NCI-H2227 (cell line): ENCODE data around the gene PCSK6.
"Not testable (repeated sequence)": the region's sequence is repeated elsewhere in the genome, so short reads cannot be mapped to it uniquely, and the experiment has no call there.

ENCODE experiments used
- DNase-seq: peaks from one replicate; lab custom pipeline; 2025; ENCODE audit not compliant: unreplicated experiment; lab: John Stamatoyannopoulos, UW

Gene PCSK6

DNA sequence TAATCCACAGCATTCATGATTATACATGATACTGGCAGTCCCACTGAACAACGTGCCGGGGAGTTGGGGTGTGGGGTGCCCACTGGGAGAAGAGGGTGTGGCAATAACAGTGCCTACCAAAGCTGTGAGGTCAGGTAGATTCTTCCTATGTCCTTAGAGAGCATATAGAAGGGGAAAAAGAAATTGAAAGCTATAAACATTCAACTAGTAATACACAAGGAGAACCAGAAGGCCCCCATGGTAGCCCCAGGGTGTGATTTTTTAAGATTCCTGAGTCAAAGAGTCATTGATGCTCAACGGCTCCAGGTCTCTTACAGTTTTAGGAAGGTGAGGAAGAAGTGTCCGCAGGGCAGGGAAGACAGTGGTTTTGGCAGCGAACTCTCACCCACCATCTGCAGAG lies 25.8 kb downstream of the PCSK6 start:
- not testable (repeated sequence) for DNase-seq

- no peak for DNase-seq
Measured at GRCh38 chr15:101463270-101463669, 26.2 kb downstream of the PCSK6 start.

- no peak for DNase-seq
Measured at GRCh38 chr15:101461097-101461496, 28.4 kb downstream of the PCSK6 start.

DNA sequence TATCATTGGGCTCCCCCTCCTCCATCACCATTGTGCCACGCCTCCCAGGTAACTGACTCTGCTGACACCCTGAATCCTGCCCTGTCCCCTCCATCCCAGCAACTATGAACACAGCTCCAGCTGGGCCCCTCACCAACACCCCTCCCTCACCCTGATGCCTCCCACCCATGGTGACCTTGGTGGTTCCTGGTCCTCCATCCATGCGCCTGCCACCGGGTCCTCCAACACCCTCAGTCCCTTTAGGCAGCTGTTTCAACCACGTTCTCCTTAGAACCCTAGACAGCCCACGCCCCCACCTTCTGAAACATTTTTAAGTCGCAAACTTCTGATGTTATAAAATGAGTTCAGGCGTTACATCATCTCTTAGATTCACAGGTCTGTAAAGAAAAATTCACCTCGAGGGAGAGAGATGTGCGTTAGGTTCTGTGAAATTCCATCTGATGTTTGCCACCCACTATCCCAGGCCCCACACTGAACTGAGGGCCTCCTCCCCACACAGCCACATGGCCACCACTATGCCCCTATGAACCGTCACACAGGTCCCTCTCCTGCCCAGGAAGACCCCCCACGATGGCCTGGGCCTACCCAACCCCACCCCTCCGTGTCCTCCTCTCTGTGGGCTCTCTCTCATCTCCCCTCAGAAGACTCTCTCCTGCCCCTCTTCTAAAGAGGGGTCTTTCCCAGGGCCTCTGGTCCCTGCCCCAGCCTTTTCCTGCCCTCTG lies 29.8 kb downstream of the PCSK6 start:
- no peak for DNase-seq

GRCh38 chr15:101458908-101459578 lies 30.5 kb downstream of the PCSK6 start:
- DNase-seq: no peak

DNA sequence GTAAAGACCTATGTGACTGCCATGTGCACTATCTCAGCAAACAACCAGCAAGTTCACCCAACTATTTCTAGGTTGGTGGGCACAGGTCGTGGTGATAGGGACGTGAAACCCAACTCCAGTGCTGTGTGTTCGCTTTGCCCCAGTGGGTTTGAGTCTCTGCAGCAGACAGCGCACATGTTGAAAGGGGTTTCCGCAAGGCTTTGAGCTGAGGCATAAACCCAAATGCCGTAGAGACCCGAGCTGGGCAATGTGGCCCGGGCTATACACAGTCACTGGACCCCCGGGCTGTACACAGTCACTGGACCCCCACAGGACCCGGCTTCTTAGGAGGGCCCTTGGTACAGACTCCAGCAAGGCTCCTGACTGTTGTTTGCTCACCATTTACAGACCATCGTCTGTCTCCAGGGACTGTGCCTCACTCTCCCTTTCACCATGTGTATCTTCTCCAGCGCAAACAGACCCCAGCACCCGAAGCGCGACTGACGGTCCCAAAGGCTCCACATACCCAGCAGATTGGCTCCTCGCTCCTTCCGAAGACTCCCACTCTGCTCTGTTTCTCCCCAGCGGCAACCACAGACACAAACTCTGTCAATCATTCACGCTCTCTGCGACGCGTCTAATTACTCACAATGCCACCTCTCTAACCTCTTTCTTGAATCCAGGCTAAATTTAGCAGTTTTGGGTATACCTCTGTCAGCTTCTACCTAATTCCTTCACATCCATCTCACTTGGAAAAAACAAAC lies 31.2 kb downstream of the PCSK6 start:
- no peak for DNase-seq

DNA sequence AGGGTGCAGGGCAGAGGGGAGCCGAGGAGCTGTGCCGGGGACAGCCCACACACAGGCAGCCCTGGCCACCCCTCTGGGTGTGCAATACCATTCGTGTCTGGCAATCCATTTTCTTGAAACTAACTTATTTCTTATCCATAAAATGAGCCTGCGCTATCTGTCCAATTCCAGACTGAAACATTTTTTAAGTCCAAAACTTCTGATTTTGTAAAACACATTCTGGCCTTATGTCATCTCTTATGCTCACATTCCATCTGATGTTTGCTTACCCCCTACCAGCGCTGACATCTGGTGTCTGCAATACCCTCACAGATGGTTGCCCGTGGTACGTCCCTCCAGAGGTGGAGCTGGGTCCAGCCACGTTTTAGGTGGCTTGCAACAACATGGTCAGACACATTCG lies 31.8 kb downstream of the PCSK6 start:
- no peak for DNase-seq

- DNase-seq: no peak
Measured at GRCh38 chr15:101456057-101456739, 33.3 kb downstream of the PCSK6 start.

DNA sequence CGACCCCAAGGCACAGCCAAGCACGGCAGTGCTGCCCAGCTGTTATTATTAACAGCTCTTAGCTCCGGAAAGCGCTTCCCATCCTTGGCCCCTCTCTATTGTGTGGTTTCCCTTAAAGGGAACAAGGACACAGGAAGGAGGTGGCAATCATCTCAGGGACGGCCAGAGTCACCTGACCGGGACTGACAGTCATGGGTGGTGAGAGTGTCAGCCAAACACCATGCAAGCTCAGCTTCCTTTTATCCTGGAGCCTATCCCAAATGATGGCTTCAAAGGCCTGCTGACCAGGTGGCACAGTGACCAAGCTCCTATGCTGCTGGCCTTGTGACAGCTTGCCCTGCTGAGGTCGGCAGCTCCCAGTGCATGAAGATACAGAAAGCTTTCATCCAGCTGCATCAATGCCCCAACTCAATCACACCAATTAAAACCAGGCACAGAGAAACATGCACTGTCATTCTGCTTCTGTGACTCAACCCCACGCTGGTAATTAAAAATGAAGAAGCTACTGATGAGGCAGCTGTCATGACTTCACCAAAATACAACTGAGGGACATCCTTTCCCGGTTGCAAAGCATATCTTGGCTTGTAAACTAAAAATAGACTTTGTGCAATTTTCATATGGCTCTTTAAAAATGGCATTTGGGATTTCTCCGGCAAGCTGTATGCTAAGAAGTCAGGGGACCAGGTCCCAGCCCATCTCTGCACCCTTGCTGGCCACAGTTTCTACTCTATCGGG lies 34.0 kb downstream of the PCSK6 start:
- no peak for DNase-seq

DNA sequence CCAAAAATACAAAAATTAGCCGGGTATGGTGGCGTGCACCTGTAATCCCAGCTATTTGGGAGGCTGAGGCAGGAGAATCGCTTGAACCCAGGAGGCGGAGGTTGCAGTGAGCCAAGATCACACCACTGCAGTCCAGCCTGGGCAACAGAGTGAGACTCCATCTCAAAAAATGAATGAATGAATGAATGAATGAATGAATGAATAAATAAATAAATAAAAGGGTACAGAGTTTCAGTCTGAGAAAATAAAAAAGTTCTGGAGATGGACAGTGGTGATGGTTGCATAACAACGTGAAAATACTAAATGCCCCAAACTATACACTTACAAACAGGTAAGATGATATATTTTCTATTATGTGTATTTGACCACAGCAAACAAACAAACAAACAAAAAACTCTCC lies 34.7 kb downstream of the PCSK6 start:
- not testable (repeated sequence) for DNase-seq

- DNase-seq: no peak
Measured at GRCh38 chr15:101454365-101454764, 35.1 kb downstream of the PCSK6 start.

DNA sequence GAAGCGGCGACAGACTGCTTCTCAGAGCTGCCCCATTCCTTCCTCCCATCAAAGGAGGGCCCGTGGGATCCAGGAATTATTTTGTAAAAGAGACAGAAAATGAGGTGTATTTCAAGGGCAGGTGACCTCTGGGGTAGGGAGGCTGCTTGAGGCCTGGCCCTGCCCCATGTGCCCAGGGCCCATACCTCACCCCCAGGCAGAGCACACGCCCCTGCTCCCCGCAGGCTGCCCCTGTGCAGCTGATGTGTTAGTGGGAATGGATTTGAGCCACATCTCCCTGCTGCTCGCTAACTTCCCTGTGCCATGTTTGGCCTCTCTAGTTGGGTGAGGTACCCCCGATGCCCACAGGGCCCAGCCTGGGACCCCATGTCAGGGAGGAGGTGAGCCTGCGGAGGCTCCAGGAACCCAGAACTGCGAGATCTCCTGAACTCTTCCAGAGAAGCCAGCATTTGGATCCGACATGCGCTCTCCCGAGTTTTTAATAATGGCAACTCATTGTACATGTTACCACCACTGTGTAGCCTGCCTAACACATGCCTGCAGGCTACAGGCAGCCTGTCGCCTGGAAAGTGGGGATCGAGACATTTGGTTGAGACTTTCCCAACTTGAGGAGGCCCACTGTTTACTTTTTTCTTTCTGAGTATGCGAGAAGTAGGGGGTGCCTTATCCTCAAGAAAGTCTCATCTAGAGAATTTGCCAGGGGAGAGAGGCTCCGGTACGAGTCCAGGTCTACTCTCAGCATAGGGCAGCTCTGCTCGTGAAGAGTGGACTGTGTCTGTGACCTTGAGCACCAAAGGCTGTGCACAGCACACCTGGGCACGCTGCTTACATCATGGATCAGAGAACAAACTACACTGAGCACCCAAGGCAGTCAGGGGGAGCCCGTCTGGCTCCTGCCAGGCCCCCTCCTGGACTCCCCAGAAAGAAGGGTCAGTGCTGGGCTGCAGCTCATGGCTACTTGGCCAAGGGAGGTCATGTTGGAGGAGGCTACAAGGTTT lies 36.1 kb downstream of the PCSK6 start:
- no peak for DNase-seq

- no peak for DNase-seq
Measured at GRCh38 chr15:101452572-101452971, 36.9 kb downstream of the PCSK6 start.

DNA sequence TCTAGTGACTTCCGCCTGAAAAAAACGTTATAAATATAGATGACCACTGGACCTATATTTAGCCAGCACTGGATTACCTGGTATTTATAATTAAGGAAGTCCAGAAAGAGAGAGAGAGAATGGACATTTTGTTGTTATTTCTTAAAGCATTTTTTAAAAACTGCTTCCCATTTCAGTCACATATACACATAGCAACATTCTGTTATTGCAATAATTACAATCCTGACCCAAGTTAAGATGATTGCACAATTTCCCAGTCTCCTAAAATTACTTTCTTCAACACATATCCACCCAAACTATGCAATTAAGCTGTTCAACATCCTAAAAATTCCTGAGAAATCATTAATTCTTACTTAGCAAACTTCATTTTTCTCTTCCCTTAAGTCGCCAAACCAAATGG lies 37.7 kb downstream of the PCSK6 start:
- no peak for DNase-seq

DNA sequence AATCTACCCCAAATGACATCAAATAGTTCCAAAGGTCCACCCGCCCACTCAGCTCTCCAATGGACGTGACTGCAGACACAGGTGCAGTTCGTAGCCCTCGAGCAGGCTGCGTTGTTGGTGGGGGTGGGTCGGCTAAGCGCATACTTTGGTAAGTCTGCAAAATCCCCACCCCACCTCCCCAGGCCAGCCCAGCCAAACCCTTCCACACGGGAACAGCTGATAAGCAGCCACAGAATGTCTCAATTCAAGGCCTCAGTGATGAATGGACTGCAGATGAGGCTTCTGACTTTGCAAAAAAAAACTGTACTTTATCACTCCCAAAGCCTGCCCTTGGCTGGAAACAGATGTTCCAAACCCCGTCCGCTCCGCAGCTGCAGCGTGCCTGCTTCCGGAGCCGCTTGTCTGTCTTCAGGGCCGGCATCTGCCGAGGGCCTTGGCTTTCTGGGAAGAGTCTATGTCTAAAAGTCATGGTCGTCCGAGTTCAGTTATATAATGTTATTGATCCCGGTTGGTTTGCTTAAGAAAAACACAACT lies 38.2 kb downstream of the PCSK6 start:
- DNase-seq: no peak

GRCh38 chr15:101450403-101451265 lies 38.9 kb downstream of the PCSK6 start:
- no peak for DNase-seq

DNA sequence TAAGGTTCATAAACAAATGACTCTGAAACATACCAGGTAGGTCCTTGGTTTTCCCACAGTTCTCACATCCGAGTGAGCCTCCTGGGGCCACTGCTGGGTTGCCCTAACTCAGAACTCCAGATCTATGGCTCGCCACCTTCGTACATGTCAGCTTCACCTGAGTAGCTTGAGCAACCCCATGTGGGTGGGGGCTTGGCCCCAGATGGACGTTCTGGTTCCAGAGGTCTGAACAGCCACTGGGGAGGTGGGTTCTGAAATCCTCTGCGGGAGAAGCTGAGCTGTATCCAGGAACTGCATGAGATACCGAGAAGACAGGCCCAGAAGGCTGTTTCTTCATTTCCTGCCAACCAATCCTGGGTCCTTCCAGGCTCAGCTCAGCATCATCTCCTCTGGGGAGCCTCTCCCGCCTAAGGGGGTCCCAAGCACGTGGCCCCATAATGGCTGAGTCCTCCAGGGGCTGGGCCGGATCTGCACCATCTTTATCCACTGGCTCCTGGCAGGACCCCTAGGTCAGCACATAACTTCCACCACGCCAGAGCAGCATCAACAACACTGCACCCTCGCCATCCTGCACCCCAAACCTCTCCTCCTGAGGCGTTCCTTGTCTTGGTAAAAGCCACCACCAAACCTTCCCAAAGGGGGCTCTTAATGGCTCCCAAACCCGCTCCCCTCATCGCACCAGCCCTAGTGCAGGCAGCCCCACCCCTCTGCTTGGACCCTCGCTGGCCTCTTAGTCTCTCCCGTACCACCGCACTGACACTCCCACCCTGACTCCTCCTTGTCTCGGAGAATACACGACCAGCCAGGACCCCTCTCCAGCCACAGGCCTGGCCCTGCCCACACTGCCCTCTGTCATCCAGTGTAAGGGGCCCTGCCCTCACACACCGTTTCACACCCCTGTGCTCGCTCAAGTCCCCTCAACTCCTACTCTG lies 39.8 kb downstream of the PCSK6 start:
- DNase-seq: no peak
